Measurements from ENCODE around the gene AKIRIN2.
A peak's percentile ranks its signal among the peaks of the same experiment; 100 is the strongest.

AKIRIN2 gene

DNA sequence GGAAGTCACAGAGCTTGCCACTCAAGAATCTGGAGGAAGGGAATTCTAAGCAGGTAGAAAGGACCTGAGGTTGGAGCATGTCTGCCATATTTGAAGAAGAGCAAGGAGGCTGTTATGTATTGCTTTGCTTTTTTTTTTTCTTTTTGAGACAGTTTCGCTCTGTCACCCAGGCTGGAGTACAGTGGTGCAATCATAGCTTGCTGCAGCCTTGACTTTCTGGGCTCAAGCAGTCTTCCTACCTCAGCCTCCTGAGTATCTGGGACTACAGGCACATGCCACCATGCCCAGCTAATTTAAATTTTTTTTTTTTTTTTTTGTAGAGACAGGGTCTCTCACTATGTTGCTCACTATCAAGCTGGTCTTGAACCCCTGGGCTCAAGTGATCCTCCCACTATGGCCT is 71.3 kb downstream of the AKIRIN2 start:
- Histone ChIP-seq H3K4me3 (IDR thresholded peaks at IDR 0.05; ENCODE audit: insufficient read depth, low read depth, low read length) (no peak overlapping the region), H3K36me3 (ENCODE audit: insufficient read depth) (no peaks in the 10 kb centered on the region), H3K79me2 (ENCODE audit: insufficient read depth, low read depth) (no peaks in the 10 kb centered on the region), H3K9ac (no peak overlapping the region), H3K27ac (no peak overlapping the region), H3K27me3 (ENCODE audit: insufficient read depth, low read depth) (no peaks in the 10 kb centered on the region), H3K4me2 (no peak overlapping the region), H3K4me1 (ENCODE audit: low read depth, poor library complexity, severe bottlenecking) (peaks cover 40% of the 10 kb centered on the region), H2AFZ (ENCODE audit: low read depth) (no peak overlapping the region), H4K20me1 (ENCODE audit: insufficient read depth) (no peaks in the 10 kb centered on the region)
- TF ChIP-seq, protein P1, sequence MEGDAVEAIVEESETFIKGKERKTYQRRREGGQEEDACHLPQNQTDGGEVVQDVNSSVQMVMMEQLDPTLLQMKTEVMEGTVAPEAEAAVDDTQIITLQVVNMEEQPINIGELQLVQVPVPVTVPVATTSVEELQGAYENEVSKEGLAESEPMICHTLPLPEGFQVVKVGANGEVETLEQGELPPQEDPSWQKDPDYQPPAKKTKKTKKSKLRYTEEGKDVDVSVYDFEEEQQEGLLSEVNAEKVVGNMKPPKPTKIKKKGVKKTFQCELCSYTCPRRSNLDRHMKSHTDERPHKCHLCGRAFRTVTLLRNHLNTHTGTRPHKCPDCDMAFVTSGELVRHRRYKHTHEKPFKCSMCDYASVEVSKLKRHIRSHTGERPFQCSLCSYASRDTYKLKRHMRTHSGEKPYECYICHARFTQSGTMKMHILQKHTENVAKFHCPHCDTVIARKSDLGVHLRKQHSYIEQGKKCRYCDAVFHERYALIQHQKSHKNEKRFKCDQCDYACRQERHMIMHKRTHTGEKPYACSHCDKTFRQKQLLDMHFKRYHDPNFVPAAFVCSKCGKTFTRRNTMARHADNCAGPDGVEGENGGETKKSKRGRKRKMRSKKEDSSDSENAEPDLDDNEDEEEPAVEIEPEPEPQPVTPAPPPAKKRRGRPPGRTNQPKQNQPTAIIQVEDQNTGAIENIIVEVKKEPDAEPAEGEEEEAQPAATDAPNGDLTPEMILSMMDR (conservative IDR thresholded peaks at IDR 0.05; ENCODE audit: low read depth, low read length): no peak

DNA sequence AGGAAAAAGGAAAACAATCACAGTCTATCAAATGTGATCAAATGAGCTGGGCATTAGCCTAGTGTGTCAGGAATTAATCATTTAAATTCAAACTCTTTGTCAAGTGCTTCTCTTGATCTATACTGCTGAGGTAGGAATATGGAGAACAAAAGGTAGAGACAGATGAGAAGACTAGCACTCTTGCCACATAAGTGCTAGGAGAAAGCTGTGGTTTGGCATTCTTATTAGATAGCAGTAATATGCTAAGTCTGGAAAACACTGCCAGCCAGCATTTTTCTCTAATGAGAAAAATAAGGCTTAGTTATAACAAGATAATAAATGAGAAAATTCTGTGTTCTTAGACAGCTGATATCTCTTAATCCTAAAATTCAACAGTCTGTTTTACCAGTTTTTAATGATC is 73.2 kb downstream of the AKIRIN2 start:
- H3K4me1 ChIP-seq (ENCODE audit: low read depth, poor library complexity, severe bottlenecking): peaks cover 48% of the 10 kb centered on the region
- H3K27me3 ChIP-seq (ENCODE audit: insufficient read depth, low read depth): no peaks in the 10 kb centered on the region
- H3K4me3 ChIP-seq (IDR thresholded peaks at IDR 0.05; ENCODE audit: insufficient read depth, low read depth, low read length): no peak overlapping the region
- H3K36me3 ChIP-seq (ENCODE audit: insufficient read depth): no peaks in the 10 kb centered on the region
- peak overlapping the region; percentile 18; the same call in 1 of the 2 replicates for H3K9ac ChIP-seq
- TF ChIP-seq, protein P1 (conservative IDR thresholded peaks at IDR 0.05; ENCODE audit: low read depth, low read length): no peak
- H3K4me2 ChIP-seq: peak overlapping the region; percentile 61
- peak overlapping the region; percentile 63 for H3K27ac ChIP-seq
- H4K20me1 ChIP-seq (ENCODE audit: insufficient read depth): no peaks in the 10 kb centered on the region
- no peaks in the 10 kb centered on the region for H3K79me2 ChIP-seq (ENCODE audit: insufficient read depth, low read depth)
- H2AFZ ChIP-seq (ENCODE audit: low read depth): no peak overlapping the region

DNA sequence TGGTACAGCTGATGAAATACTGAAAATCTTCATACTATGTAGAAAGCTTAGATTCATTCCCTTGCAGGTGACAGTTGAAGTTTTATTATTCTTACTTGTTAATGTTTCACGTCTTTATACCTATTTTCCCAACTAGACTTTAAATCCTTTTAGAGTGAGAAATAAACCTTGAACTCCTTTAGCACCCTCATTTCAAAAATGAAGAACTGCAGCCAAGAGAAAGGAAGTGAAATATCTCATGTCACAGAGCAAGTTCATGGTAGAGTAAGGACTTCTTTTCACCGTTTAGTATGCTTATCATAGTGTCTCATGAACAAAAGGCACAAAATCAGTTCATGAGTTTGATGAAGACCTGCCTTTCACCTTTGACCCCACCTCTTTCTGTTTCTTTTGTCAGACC is 73.6 kb downstream of the AKIRIN2 start:
- Histone ChIP-seq H3K4me3 (IDR thresholded peaks at IDR 0.05; ENCODE audit: insufficient read depth, low read depth, low read length) (no peak overlapping the region), H2AFZ (ENCODE audit: low read depth) (no peak overlapping the region), H3K36me3 (ENCODE audit: insufficient read depth) (no peaks in the 10 kb centered on the region), H3K27me3 (ENCODE audit: insufficient read depth, low read depth) (no peaks in the 10 kb centered on the region), H3K27ac (peak overlapping the region; percentile 63), H3K4me2 (peak overlapping the region; percentile 61), H4K20me1 (ENCODE audit: insufficient read depth) (no peaks in the 10 kb centered on the region), H3K4me1 (ENCODE audit: low read depth, poor library complexity, severe bottlenecking) (peaks cover 53% of the 10 kb centered on the region), H3K9ac (peak overlapping the region; percentile 18; the same call in 1 of the 2 replicates), H3K79me2 (ENCODE audit: insufficient read depth, low read depth) (no peaks in the 10 kb centered on the region)
- TF ChIP-seq, protein P1 (conservative IDR thresholded peaks at IDR 0.05; ENCODE audit: low read depth, low read length): no peak

Measured in KMS-11 (cell line).